Neuronal stem cell (in vitro differentiated cells): ENCODE data around the gene RADX.

Source experiments
- DNase-seq: peaks from one replicate; pipeline ENCODE4 v3.0.0-alpha.2; 2013; ENCODE audit warnings: low spot score
- H2AFZ ChIP-seq: one replicate; pipeline ENCODE4 v1.6.1; 2013; ENCODE audit warnings: mild to moderate bottlenecking, low read length, inconsistent platforms
- H2AK5ac ChIP-seq: 2 replicates; pipeline ENCODE4 v1.6.1; 2013; ENCODE audit warnings: low read depth, mild to moderate bottlenecking, inconsistent platforms, low read length, moderate library complexity, mixed read lengths
- H2BK120ac ChIP-seq: 2 replicates; pipeline ENCODE4 v1.6.1; 2013; ENCODE audit warnings: low read depth, mild to moderate bottlenecking, inconsistent platforms, low read length, moderate library complexity, mixed read lengths
- H2BK12ac ChIP-seq: one replicate; pipeline ENCODE4 v1.6.1; 2013; ENCODE audit warnings: low read length, inconsistent platforms
- H2BK15ac ChIP-seq: 2 replicates; pipeline ENCODE4 v1.6.1; 2013; ENCODE audit warnings: mild to moderate bottlenecking, low read length, inconsistent platforms, mixed read lengths
- H2BK5ac ChIP-seq: one replicate; pipeline ENCODE4 v1.6.1; 2013; ENCODE audit warnings: inconsistent platforms, mild to moderate bottlenecking, low read length, moderate library complexity
- H3K14ac ChIP-seq: one replicate; pipeline ENCODE4 v1.6.1; 2013; ENCODE audit warnings: low read length, inconsistent platforms
- H3K18ac ChIP-seq: 2 replicates; pipeline ENCODE4 v1.6.1; 2013; ENCODE audit warnings: low read length, inconsistent platforms
- H3K23ac ChIP-seq: 2 replicates; pipeline ENCODE4 v1.6.1; 2013; ENCODE audit warnings: low read depth, mild to moderate bottlenecking, mixed read lengths, low read length, inconsistent platforms; ENCODE audit not compliant: poor library complexity
- H3K27ac ChIP-seq: replicated peaks from 3 replicates; pipeline ENCODE4 v1.5.1; 2013; ENCODE audit warnings: low read length, inconsistent platforms
- H3K27me3 ChIP-seq, 3 experiments: 2 replicates each; pipeline ENCODE4 v1.6.1; 2013; ENCODE audit warnings: low read length in 3 of 3, mild to moderate bottlenecking in 2 of 3, inconsistent platforms in 1 of 3, low read depth in 1 of 3, mixed read lengths in 1 of 3, moderate library complexity in 1 of 3; ENCODE audit not compliant: control insufficient read depth in 3 of 3, insufficient read depth in 3 of 3
- H3K36me3 ChIP-seq, 2 donors: replicated peaks in 1 of 2; 2 replicates each; pipeline ENCODE4 v1.6.1; 2013; ENCODE audit warnings: low read length in 2 of 2; ENCODE audit not compliant: control insufficient read depth in 2 of 2, insufficient read depth in 2 of 2
- H3K4ac ChIP-seq: 2 replicates; pipeline ENCODE4 v1.6.1; 2013; ENCODE audit warnings: inconsistent platforms, mild to moderate bottlenecking, low read length, moderate library complexity
- H3K4me1 ChIP-seq, 2 donors: 1 replicate in 1 of 2; 2 replicates in 1 of 2; pipeline ENCODE4 v1.6.1; 2013; ENCODE audit warnings: low read length in 2 of 2, low read depth in 1 of 2; ENCODE audit not compliant: control insufficient read depth in 2 of 2, insufficient read depth in 1 of 2
- H3K4me2 ChIP-seq: one replicate; pipeline ENCODE4 v1.6.1; 2013; ENCODE audit warnings: mild to moderate bottlenecking, low read length, inconsistent platforms; ENCODE audit not compliant: insufficient read depth, poor library complexity, severe bottlenecking
- H3K4me3 ChIP-seq, 2 donors: 2 replicates each; pipeline ENCODE4 v1.5.1; 2013; ENCODE audit warnings: low read length in 2 of 2, mild to moderate bottlenecking in 2 of 2, inconsistent platforms in 1 of 2, moderate library complexity in 1 of 2
- H3K79me1 ChIP-seq: one replicate; pipeline ENCODE4 v1.6.1; 2013; ENCODE audit warnings: low read depth, mild to moderate bottlenecking, inconsistent platforms, low read length, moderate library complexity
- H3K9ac ChIP-seq: one replicate; pipeline ENCODE4 v1.6.1; 2013; ENCODE audit warnings: mild to moderate bottlenecking, low read depth, low read length, inconsistent platforms; ENCODE audit not compliant: poor library complexity
- H3K9me3 ChIP-seq, 2 donors: replicated peaks in 1 of 2; 2 replicates each; pipeline versions ENCODE3 to v1.6.1; 2013; ENCODE audit warnings: low read length in 2 of 2, mild to moderate bottlenecking in 2 of 2, inconsistent platforms in 1 of 2, low read depth in 1 of 2, mixed read lengths in 1 of 2, moderate library complexity in 1 of 2; ENCODE audit not compliant: control insufficient read depth in 2 of 2, insufficient read depth in 1 of 2
- H4K8ac ChIP-seq: one replicate; pipeline ENCODE4 v1.6.1; 2013; ENCODE audit warnings: low read depth, mild to moderate bottlenecking, inconsistent platforms, low read length, moderate library complexity
- H4K91ac ChIP-seq: one replicate; pipeline ENCODE4 v1.6.1; 2013; ENCODE audit warnings: low read length, low read depth, mild to moderate bottlenecking, inconsistent platforms; ENCODE audit not compliant: poor library complexity
- WGBS, 2 donors: extraction: QIAGEN DNeasy Blood & Tissue Kit; methylation state at CpG; one replicate each; pipeline ENCODE4 v1.1.7; 2013; ENCODE audit warnings: missing lambda C conversion rate in 2 of 2, mixed read lengths in 1 of 2; ENCODE audit not compliant: insufficient read length in 2 of 2, insufficient replicate concordance in 1 of 2; ENCODE audit errors: extremely low coverage in 2 of 2; 5-methylcytosine and 5-hydroxymethylcytosine counted together

Gene RADX

DNA sequence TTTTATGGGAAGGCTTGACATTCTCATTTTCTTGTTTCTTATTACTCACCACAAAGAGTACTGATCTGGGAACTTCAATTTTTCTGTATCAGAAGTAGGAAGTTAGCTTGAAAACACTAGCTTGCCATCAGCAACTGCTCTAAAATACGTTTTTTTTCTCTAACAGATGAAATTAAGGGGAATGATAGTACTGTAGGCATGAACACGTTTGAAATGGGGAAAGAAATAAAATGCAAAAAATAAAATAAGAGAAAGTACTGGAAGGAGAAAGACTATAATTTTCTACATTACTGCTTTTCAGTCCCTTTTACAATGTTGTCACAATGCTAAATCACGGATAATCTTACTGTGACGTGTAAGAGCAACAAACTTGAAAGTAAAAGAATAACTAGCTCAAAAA is 1.5 kb downstream of the RADX start:
- no peak overlapping the region for H2BK5ac ChIP-seq
- no peaks in the 10 kb centered on the region for H3K27me3 ChIP-seq
- no peak overlapping the region for H2AK5ac ChIP-seq
- H2BK120ac ChIP-seq, result no peak overlapping the region
- H4K8ac ChIP-seq, result no peak overlapping the region
- H3K4me3 ChIP-seq, result peak overlapping the region in 1 of 2 donors; percentile 56
- WGBS, 2 donors, result no CpG with 5 or more reads among the region's 4 CpGs
- no peak overlapping the region for H3K27ac ChIP-seq
- H3K9ac ChIP-seq, result no peak overlapping the region
- H3K14ac ChIP-seq, result no peak overlapping the region
- H2BK12ac ChIP-seq, result no peak overlapping the region
- no peaks in the 10 kb centered on the region for H3K9me3 ChIP-seq
- no peak overlapping the region for H4K91ac ChIP-seq
- H3K23ac ChIP-seq, result no peak overlapping the region
- no peak overlapping the region for H3K4ac ChIP-seq
- H3K36me3 ChIP-seq, result no peaks in the 10 kb centered on the region
- H3K4me2 ChIP-seq, result no peak overlapping the region
- no peak overlapping the region for H2BK15ac ChIP-seq
- DNase-seq, result no peak
- peak overlapping the region; percentile 86 for H2AFZ ChIP-seq
- no peak overlapping the region for H3K18ac ChIP-seq
- H3K4me1 ChIP-seq, result no peaks in the 10 kb centered on the region
- no peaks in the 10 kb centered on the region for H3K79me1 ChIP-seq

DNA sequence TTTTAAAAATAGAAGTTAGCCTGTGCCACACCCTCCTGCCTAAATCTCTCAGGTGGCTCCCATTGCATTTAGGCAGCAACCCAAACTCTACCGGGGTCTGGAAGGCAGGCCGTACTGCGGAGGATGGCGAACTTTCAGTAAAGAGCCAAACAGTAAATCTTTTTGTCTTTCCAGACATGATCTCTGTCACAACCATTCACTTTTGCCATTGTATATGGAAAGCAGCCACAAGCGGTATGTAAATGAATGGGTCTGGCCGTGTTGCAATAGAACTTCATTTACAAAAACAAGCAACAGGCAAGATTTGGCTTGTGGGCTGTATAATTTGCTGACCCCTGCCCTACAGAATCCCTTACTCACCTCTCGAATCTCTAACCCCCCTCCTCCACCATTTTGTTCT is 3.3 kb downstream of the RADX start:
- DNase-seq, result no peak
- H3K27ac ChIP-seq, result no peak overlapping the region
- no peak overlapping the region for H3K4me3 ChIP-seq
- H2BK5ac ChIP-seq, result no peak overlapping the region
- no peaks in the 10 kb centered on the region for H3K27me3 ChIP-seq
- H3K14ac ChIP-seq, result no peak overlapping the region
- H2BK12ac ChIP-seq, result no peak overlapping the region
- H3K36me3 ChIP-seq, result no peaks in the 10 kb centered on the region
- no peak overlapping the region for H2BK15ac ChIP-seq
- no peak overlapping the region for H4K91ac ChIP-seq
- H4K8ac ChIP-seq, result no peak overlapping the region
- no CpG with 5 or more reads among the region's 7 CpGs for WGBS, 2 donors
- no peak overlapping the region for H3K9ac ChIP-seq
- no peak overlapping the region for H2AFZ ChIP-seq
- no peak overlapping the region for H3K4me2 ChIP-seq
- no peak overlapping the region for H3K23ac ChIP-seq
- no peaks in the 10 kb centered on the region for H3K79me1 ChIP-seq
- H3K4ac ChIP-seq, result no peak overlapping the region
- H2BK120ac ChIP-seq, result no peak overlapping the region
- no peaks in the 10 kb centered on the region for H3K4me1 ChIP-seq
- H3K18ac ChIP-seq, result no peak overlapping the region
- H2AK5ac ChIP-seq, result no peak overlapping the region
- H3K9me3 ChIP-seq, result no peaks in the 10 kb centered on the region

GRCh38 chrX:106619797-106620196 is 8.0 kb downstream of the RADX start:
- DNase-seq, result no peak
- WGBS, 2 donors, result no CpG with 5 or more reads among the region's 3 CpGs
- H3K9me3 ChIP-seq, result no peaks in the 10 kb centered on the region
- no peaks in the 10 kb centered on the region for H3K36me3 ChIP-seq
- H3K4me3 ChIP-seq, result no peak overlapping the region
- H3K79me1 ChIP-seq, result no peaks in the 10 kb centered on the region
- no peak overlapping the region for H2BK120ac ChIP-seq
- H3K9ac ChIP-seq, result no peak overlapping the region
- no peak overlapping the region for H3K27ac ChIP-seq
- H2AFZ ChIP-seq, result no peak overlapping the region
- no peak overlapping the region for H3K14ac ChIP-seq
- H4K91ac ChIP-seq, result no peak overlapping the region
- no peak overlapping the region for H3K4me2 ChIP-seq
- no peaks in the 10 kb centered on the region for H3K27me3 ChIP-seq
- no peak overlapping the region for H4K8ac ChIP-seq
- no peak overlapping the region for H2BK12ac ChIP-seq
- no peak overlapping the region for H3K4ac ChIP-seq
- H2BK15ac ChIP-seq, result no peak overlapping the region
- no peak overlapping the region for H2BK5ac ChIP-seq
- H3K23ac ChIP-seq, result no peak overlapping the region
- H3K18ac ChIP-seq, result no peak overlapping the region
- no peak overlapping the region for H2AK5ac ChIP-seq
- no peaks in the 10 kb centered on the region for H3K4me1 ChIP-seq

GRCh38 chrX:106621836-106622235 is 10.1 kb downstream of the RADX start:
- no peak overlapping the region for H3K4me3 ChIP-seq

More at GRCh38 chrX:106621836-106622235, 10.1 kb downstream of the RADX start:
- H4K8ac ChIP-seq, result no peak overlapping the region
- H2BK5ac ChIP-seq, result no peak overlapping the region
- no peaks in the 10 kb centered on the region for H3K4me1 ChIP-seq
- no peaks in the 10 kb centered on the region for H3K79me1 ChIP-seq
- no peak overlapping the region for H3K27ac ChIP-seq
- no peaks in the 10 kb centered on the region for H3K27me3 ChIP-seq
- WGBS, 2 donors, result no CpG with 5 or more reads among the region's 2 CpGs
- H3K4me2 ChIP-seq, result no peak overlapping the region
- no peak overlapping the region for H3K23ac ChIP-seq
- no peak overlapping the region for H2BK15ac ChIP-seq
- H3K14ac ChIP-seq, result no peak overlapping the region
- H2BK12ac ChIP-seq, result no peak overlapping the region
- no peak overlapping the region for H2BK120ac ChIP-seq
- H3K36me3 ChIP-seq, result no peaks in the 10 kb centered on the region
- H3K9me3 ChIP-seq, result no peaks in the 10 kb centered on the region
- no peak overlapping the region for H3K4ac ChIP-seq
- H3K18ac ChIP-seq, result no peak overlapping the region
- DNase-seq, result no peak
- no peak overlapping the region for H3K9ac ChIP-seq
- no peak overlapping the region for H4K91ac ChIP-seq
- H2AFZ ChIP-seq, result no peak overlapping the region
- H2AK5ac ChIP-seq, result no peak overlapping the region
